Limb (tissue), 2 donors: Measurements from ENCODE around the gene FAM193B.
A peak's percentile ranks its signal among the peaks of the same experiment; 100 is the strongest.

Experiments
- DNase-seq, 2 donors: peaks; one replicate each; pipeline ENCODE4 v3.0.0-alpha.2; 2016; ENCODE audit errors: extremely low spot score in 2 of 2

Gene FAM193B

DNA sequence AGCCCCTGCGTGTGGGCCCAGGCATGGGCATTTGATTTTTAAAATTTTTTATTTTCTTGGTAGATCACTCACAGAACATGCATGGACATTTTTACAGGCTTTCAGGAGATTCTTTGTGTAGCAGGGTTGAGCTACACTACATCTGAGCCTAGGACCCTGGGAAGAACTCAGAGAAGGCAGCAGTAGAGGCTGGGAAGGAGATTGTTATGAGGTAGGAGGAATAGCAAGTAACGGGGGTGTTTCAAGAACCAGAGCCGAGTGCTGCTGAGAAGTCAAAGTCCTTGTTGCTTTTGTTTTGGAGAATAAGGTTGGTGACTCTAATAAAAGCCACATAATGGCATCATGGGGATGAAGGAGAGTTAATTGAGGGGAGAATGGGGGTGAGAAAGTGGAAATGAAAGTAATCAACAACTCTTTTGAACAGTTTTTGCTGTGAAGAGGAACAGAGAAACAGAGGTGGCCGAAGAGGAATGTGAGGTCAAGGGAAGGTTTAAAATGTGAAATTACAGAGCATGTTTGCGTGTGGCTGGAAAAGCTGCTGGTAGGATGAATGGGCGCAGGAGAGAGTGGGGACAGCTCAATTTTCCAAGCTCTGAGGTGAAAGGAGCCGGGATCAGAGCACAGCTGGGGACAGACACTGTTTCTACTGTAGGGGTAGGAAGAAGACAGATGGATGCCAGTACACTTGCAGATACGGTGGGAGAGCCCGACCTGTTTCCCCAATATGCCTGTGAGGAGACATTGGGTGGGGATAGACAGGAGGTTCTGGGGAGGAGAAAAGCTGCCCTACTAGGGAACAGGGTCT is 52.3 kb downstream of the FAM193B start:
- no peak for DNase-seq

DNA sequence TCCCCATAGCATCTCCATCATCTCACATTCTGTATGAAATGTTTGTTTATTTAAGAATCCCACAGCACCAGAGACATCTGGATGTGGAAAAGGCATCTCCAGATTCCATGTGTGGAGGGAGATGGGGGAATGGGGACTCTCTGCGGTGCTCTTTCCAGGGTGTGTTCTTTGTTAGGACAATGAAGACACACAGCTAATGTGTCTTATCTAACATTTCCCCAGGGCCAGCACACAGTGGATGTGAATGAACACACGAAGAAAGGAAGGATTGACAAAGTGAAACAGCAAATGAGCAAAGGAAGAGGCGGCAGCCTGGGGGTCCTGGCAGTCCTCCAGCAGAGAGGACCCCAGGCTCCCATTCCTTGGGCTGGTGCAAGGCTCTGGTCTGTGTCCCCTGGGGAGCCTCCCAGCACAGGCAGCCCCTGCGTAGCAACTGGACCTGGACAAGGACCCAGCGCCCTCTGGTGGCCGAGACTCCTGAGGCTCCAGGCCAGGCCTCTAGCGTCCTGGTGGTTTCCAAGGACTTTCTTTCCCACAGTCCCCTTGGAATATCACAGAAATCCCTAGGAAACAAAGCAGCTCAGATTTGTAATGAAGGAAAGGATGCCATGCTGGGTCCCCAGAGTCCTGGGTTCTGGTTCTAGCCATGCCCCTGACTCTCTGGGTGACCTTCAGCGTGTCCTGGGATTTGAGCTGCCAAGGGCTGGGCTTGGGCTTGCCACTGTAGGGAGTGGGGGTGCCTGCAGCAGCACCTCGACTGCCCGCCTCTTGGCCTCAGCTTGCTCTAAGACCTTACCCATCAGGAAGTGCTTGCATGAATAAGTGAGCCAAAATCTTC is 53.5 kb downstream of the FAM193B start:
- DNase-seq: peak; percentile 82 to 92

- no peak for DNase-seq
Measured at GRCh38 chr5:177499842-177500241, 54.5 kb downstream of the FAM193B start.

DNA sequence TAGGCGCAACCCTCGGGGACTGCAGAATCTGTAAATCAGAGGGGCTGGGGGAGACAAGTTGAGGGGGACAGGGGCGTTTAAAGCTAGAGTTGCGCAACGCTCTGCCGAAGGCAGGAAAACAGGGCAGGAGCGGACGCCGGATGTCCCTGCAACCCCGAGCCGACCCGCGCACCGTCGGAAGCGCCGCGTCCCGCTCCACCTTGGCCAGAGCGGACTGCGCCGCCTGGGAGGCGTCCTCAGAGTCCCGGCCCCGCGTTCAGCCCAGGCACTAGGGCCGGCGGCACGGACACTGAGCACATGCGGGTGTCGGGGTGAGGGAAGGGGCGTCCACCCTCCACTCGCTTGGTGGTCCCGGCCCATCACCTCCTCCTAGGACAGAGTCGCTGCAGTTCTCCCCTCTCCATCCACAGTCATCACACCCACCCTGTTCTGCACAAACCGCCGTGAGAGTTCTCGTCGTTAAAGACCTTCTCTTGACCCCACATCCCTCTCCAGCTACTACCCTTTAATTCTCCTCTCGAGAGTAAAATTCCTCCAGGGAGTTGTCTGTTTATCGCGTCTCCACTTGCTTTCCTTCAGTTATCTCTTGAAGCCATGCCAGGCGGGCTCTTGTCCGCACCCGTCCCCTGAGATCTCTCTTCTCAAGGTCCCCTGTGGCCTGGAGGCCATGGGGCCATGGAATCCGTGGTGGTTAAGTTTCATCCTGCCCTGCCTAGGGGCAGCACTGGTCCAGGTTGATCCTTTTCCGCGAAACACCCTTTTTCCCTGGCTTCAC is 56.2 kb downstream of the FAM193B start:
- no peak for DNase-seq

DNA sequence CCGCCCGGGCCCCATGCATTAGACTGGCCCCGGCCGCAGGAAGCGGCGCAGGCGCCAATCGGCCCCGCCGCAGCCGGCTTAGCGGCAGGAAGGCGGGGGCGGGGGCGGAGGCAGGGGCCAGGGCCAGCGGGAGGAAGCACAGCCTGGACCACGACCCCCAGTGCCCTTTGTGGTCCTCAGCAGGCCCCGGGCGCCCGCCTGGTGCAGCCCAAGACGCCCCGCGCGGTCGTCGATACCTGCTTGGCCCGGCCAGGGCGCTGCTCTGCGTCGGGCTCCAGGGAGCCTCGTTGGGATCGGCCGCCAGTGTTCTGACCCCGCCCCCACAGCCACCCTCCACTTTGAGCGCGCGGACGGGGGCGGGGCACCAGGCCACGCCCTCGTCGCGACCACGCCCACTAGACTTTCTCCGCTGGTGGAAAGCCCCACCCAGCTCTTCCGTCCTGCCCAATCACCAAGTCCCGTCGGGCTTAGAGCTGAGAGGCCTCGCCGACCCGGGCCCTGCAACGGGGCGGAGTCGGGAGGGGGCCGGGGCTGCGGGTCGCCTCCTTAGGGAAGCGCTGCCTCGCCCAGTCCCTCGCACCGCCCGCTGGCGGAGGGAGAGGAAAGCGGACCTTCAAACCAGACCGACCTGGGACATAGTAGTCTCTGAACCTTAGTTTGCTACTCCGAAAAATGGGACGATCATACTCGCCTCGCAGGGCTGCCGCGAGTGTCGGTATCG is 56.9 kb downstream of the FAM193B start, which contains the start of gene PDLIM7:
Gene PDLIM7, minus strand, starts transcription at position 313 of the 721 bp plus-strand sequence. CDS start 1,092 bp downstream, outside the sequence.
- peak; percentile 97 to 98 for DNase-seq

DNA sequence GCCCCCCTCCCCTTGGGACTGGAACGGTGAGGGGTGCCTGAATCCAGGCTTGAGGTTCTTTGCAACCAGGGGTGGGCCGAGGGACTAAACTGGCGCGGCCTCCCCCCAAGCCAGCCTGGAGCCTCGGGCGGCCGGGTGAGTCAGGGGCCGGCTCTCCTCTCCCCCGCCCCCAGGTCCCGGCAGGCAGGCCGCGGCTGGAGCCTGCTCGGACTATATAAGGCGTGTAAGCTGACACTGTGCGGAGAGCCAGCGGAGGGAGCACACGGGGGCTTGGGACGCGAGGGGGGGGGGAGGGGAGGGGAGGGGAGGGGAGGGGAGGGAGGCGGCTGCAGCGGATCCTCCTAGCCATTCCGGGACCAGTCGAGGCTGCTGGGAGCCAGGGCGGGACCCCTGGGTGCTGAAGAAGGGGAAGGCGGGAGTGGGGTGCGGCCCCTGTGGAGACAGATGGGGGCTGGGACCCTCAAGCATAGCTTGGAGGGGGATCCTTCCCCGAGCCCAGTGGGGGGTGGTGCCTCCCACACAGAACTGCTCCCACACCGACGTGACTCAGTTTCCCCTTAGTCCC is 57.6 kb downstream of the FAM193B start:
- peak; percentile 88 to 90 for DNase-seq

- no peak for DNase-seq
Measured at GRCh38 chr5:177496070-177496726, 58.2 kb downstream of the FAM193B start.

- DNase-seq: peak; percentile 79 to 80
Measured at GRCh38 chr5:177495243-177496060, 58.9 kb downstream of the FAM193B start.

GRCh38 chr5:177494346-177495195 is 59.8 kb downstream of the FAM193B start:
- DNase-seq: peak; percentile 78 to 91

DNA sequence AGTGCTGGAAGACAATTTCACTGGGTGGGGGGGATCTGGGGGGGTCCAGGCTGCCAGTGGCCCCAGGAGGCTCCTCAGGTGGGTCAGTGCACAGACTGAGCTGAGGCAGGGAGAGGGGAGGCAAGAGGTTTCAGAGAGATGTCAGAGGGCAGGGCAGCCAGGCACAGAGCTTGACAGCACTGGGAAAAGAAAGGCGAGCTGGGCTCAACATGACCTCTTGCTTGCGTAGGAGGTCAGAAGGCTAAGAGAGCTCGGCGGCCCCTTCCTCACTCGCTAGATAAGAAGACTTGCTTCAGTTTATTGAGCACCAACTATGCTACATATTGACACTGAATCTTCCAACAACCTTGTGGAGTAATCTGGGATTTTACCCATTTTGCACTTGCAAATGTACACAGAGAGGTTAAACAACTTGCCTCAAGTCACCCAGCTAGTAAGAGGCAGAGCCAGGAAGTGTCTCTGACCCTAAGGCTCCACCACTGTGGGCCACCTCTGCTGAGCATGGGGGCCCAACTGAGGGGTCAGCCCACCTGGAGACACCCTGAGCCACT is 60.5 kb downstream of the FAM193B start:
- DNase-seq: no peak

- DNase-seq: no peak
Measured at GRCh38 chr5:177492841-177493240, 61.5 kb downstream of the FAM193B start.

- DNase-seq: no peak
Measured at GRCh38 chr5:177491983-177492746, 62.2 kb downstream of the FAM193B start.

DNA sequence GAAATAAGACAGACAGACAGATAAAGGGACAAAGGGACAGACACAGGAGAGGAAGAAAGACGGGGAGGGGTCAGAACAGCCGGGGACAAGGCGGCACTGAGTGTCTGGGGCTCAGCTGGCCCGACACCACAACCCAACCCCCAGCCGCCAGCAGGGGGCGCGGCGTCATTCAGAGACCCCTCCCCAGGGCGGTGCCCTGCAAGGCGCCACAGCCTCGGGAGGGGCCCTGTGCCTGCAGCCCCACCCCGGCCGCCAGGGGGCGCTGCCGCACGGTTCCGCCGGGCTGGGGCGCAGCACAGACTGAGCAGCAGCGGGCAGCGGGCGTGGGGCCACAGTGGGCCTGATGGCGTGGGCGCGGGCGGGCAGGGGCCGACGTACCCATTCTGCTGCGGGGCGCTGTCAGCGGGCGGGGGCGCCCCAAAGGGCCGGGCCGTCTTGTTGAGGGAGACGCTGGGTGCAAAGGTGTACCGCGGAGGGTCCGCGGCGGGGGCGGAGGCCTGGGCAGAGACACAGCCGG is 62.9 kb downstream of the FAM193B start:
- DNase-seq: peak in 1 of 2 donors; percentile 85

DNA sequence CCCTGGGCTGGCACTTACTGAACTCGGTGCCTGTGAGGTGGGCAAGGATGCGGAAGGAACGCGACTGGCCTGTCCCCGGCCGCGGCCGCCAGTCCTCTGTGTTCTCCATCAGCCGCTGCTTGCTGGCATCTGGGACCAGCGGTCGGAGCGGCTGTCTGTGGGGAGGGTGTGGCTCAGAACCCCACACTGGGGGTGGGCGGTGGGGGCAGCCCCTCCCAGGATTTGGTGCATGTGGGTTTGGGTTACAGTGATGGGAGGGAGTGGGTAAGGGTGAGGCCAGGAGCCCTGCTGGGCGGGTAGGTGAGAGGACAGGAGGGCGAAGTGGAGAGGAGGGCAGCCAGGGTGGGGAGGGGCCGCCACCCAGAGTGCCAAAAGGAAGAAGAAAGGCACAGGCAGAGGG is 63.4 kb downstream of the FAM193B start:
- DNase-seq: no peak

DNA sequence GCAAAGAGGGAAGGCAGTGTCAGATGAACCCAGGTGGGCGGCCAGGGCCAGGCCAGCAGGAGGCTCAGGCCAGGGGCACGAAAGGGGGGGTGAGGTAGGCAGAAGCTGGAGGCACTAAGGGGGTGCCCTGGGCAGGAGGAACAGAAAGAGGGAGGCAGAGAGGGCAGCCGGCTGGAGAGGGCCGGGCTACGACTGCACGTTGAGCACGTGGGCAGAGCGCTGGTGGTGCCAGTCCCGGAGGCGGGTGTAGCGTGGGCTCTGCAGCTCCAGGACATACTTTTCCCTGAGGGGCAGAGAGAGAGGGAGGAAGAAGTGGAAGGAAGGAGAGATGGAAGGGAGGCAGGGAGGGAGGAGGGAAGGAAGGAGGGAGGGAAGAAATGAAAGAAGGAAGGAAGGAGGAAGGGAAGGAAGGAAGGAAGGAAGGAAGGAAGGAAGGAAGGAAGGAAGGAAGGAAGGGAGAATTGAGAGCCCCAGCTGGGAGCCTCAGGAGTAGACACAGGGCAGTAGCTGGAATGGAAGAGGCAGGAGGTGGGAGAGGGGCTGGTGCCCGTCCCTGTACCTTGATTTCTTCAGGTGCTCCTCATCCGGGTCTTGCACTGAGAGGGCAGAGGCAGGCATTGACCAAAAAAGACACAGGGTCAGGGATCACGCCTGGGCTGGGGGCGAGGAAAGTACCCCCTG is 63.9 kb downstream of the FAM193B start:
- no peak for DNase-seq

- DNase-seq: no peak
Measured at GRCh38 chr5:177489119-177489716, 65.1 kb downstream of the FAM193B start.
